PC-3 (cell line): ENCODE results near the gene PRKCG.

Experiments used
- CTCF ChIP-seq: fragments of 300-600 bp; sonication (generic); conservative IDR thresholded peaks from 2 replicates; pipeline ENCODE4 v1.5.1; 2017; ENCODE audit warnings: antibody characterized with exemption, low read depth, mild to moderate bottlenecking, low read length
- EZH2phosphoT487 ChIP-seq: fragments of 300-600 bp; sonication (generic); IDR thresholded peaks from 2 replicates; pipeline ENCODE4 v1.6.1; 2018; ENCODE audit warnings: mild to moderate bottlenecking, antibody characterized with exemption, low read length, borderline replicate concordance

DNA sequence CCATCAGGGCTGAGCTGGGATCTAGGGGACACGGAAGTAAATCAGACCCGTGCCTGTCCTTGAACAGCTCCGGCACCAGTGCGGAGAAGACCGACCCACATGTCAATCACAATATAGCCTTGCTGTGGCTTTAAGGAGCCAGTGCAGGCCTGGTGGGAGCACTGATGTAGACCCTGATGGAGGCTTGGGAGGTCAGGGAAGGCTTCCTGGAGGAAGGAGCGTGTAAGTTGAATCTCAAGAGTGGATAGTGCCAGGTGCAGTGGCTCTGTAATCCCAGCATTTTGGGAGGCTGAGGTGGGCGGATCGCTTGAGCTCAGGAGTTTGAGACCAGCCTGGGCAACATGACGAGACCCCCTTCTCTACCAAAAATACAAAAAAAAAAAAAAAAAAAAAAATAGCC, 70.0 kb downstream of the PRKCG start:
- TF ChIP-seq CTCF: no peak
- no peak for TF ChIP-seq EZH2phosphoT487
